SU-DHL-6 (cell line): ENCODE data around the gene TMEM212.

ENCODE experiments used
- H2AFZ ChIP-seq: fragments of 200-600 bp; sonication (generic); 2 replicates; pipeline ENCODE4 v1.6.1; 2014; ENCODE audit warnings: low read depth, mild to moderate bottlenecking, moderate library complexity, mixed read lengths, antibody characterized with exemption, low read length; ENCODE audit not compliant: severe bottlenecking
- H3F3A ChIP-seq: fragments of 200-600 bp; shearing (Covaris generic); 2 replicates; pipeline ENCODE4 v1.6.0; 2016; ENCODE audit warnings: antibody characterized with exemption, mild to moderate bottlenecking; ENCODE audit not compliant: insufficient read depth
- H3K27ac ChIP-seq: fragments of 200-600 bp; sonication (generic); 2 replicates; pipeline ENCODE4 v1.5.1; 2016; ENCODE audit warnings: low read depth, mild to moderate bottlenecking, low read length, moderate library complexity, mixed read lengths
- H3K27me3 ChIP-seq: fragments of 200-600 bp; sonication (generic), shearing (Covaris generic); 2 replicates; pipeline ENCODE4 v1.6.0; 2014; ENCODE audit warnings: mild to moderate bottlenecking, low read length
- H3K36me3 ChIP-seq: fragments of 200-600 bp; sonication (generic); 2 replicates; pipeline ENCODE4 v1.6.1; 2014; ENCODE audit warnings: mild to moderate bottlenecking, low read length, mixed read lengths
- H3K4me2 ChIP-seq: fragments of 300-600, 200-600 bp; shearing (Covaris generic), sonication (generic); 2 replicates; pipeline ENCODE4 v1.6.0; 2014; ENCODE audit warnings: low read length, low read depth, mild to moderate bottlenecking; ENCODE audit not compliant: poor library complexity, severe bottlenecking
- H3K4me3 ChIP-seq: fragments of 200-600 bp; sonication (generic); 2 replicates; pipeline ENCODE4 v1.5.1; 2014; ENCODE audit warnings: antibody characterized with exemption, low read length, mild to moderate bottlenecking, mixed read lengths; ENCODE audit not compliant: insufficient read depth, poor library complexity, severe bottlenecking
- H3K79me2 ChIP-seq: fragments of 200-600 bp; sonication (generic); 2 replicates; pipeline ENCODE4 v1.6.1; 2014; ENCODE audit warnings: mild to moderate bottlenecking, low read length, moderate library complexity; ENCODE audit not compliant: insufficient read depth
- H3K9ac ChIP-seq: fragments of 200-600 bp; sonication (generic); 2 replicates; pipeline ENCODE4 v1.7.0; 2014; ENCODE audit warnings: mild to moderate bottlenecking, low read length
- H3K9me2 ChIP-seq: fragments of 200-600 bp; sonication (generic); replicated peaks from 2 replicates; pipeline ENCODE4 v1.6.1; 2014; ENCODE audit warnings: low read length; ENCODE audit not compliant: insufficient read depth
- H3K9me3 ChIP-seq: fragments of 200-600 bp; sonication (generic); 2 replicates; pipeline ENCODE4 v1.6.1; 2014; ENCODE audit warnings: low read length, mixed read lengths; ENCODE audit not compliant: insufficient read depth
- H4K20me1 ChIP-seq: fragments of 200-600 bp; sonication (generic); 2 replicates; pipeline ENCODE4 v1.6.1; 2014; ENCODE audit warnings: low read depth, mild to moderate bottlenecking, antibody characterized with exemption, low read length, moderate library complexity, mixed read lengths
- CTCF ChIP-seq: fragments of 200-600 bp; sonication (generic); IDR thresholded peaks from one replicate; pipeline ENCODE4 v1.5.1; 2017; ENCODE audit warnings: antibody characterized with exemption, mild to moderate bottlenecking, low read length, moderate library complexity; ENCODE audit not compliant: insufficient read depth, poor library complexity, severe bottlenecking
- EZH2phosphoT487 ChIP-seq: fragments of 200-600 bp; sonication (generic), shearing (Covaris generic); conservative IDR thresholded peaks from 2 replicates; pipeline ENCODE4 v1.6.1; 2018; ENCODE audit warnings: mild to moderate bottlenecking, antibody characterized with exemption, low read length, moderate library complexity, mixed read lengths

TMEM212 gene

DNA sequence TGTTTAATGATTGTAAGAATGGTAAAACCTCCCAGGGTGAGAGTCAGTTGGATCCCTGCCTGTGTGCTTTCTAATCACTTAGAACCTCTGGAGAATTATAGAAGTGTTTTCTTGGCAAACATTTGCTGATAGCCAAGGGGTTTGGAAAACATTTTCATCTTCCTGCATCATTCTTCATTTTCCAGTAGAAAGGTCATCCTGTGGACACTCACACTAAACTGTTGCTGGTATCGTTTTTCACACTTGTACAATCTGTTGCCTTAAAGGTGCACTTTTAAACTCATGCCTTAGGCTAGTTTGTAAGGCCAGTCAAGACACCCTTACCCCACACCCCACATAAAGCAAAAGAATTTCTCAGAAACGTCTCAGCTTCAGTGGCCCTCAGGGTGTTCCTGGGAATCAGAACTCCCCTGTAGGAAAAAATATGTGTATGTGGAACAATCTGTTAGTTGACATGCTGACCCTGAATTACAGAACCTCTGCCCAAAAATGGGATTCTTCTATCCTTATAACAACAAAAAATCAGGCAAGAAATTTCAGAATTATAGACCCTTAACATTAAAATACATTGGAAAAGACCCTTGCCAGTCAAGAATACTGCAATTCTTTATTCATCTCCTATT is 27.1 kb upstream of the TMEM212 start:
- Histone ChIP-seq H3K9me3 (no peaks in the 10 kb centered on the region), H3K27me3 (no peaks in the 10 kb centered on the region), H2AFZ (no peak overlapping the region), H3K9me2 (no peaks in the 10 kb centered on the region), H3K4me3 (no peak overlapping the region), H3K79me2 (no peaks in the 10 kb centered on the region), H3K9ac (no peak overlapping the region), H3K27ac (no peak overlapping the region), H3K36me3 (no peaks in the 10 kb centered on the region), H3K4me2 (no peak overlapping the region), H4K20me1 (no peaks in the 10 kb centered on the region), H3F3A (no peaks in the 10 kb centered on the region)
- TF ChIP-seq EZH2phosphoT487 (no peak), CTCF (no peak)

DNA sequence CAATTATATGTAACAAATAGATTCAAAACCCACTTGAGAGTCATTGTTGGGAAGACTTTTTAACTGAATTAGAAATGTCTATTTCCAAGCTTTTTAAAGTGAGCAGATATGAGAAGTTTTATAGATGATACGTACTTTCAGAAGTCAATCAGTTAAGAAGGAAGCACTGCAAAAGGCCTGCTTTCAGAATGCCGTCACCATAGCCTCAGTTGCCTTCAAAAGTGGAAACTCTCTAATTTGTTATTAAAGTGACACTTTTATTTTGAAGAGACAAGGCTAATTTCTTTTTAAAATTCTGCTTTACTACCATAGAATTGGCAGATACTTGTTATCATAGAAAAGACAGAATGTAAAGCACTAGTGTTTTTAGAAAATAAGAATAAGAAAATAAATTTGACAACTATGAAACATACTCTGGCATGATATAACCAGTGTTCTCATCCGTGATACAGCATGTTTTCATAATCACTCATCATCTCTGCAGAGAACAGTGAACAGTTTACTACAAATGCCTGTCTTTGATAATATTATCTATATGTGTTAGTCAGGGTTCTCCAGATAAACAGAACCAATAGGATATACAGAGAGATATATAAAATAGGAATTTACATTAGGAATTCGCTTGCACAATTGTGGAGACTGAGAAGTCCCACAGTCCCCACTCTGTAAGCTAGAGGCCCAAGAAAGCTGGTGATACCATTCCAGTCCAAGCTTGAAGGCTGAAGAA is 25.9 kb upstream of the TMEM212 start:
- Histone ChIP-seq H3K4me3 (no peak overlapping the region), H3K9ac (no peak overlapping the region), H3K4me2 (no peak overlapping the region), H3K9me2 (no peaks in the 10 kb centered on the region), H2AFZ (no peak overlapping the region), H3K27me3 (no peaks in the 10 kb centered on the region), H3K9me3 (no peaks in the 10 kb centered on the region), H3K36me3 (no peaks in the 10 kb centered on the region), H3K27ac (no peak overlapping the region), H3K79me2 (no peaks in the 10 kb centered on the region), H3F3A (no peaks in the 10 kb centered on the region), H4K20me1 (no peaks in the 10 kb centered on the region)
- TF ChIP-seq EZH2phosphoT487 (no peak), CTCF (no peak)

DNA sequence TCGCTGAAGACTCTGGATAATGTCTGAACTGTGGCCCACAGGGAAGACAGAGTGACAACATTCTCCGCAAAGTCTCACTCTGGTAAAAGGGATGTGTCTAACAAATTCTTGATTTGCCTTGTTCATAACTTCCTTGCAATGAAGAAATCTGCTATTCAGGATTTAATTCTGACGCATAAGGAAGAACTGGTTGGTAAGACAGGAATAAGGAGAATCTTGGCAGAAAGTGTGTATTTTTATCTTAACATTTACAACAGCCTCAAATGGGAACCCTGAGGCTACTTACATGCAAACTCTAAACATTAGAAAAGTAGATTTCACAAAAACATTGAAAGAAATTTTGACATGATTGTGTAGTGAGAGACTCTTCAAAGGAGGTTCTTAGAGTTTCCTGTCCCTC is 22.1 kb upstream of the TMEM212 start:
- Histone ChIP-seq H3K27me3 (no peaks in the 10 kb centered on the region), H3K9me2 (no peaks in the 10 kb centered on the region), H3K79me2 (no peaks in the 10 kb centered on the region), H2AFZ (no peak overlapping the region), H3K4me3 (no peak overlapping the region), H3K9ac (no peak overlapping the region), H3K4me2 (no peak overlapping the region), H3K36me3 (no peaks in the 10 kb centered on the region), H3K9me3 (no peaks in the 10 kb centered on the region), H4K20me1 (no peaks in the 10 kb centered on the region), H3F3A (no peaks in the 10 kb centered on the region), H3K27ac (no peak overlapping the region)
- TF ChIP-seq CTCF (no peak), EZH2phosphoT487 (no peak)
